NT2/D1 (cell line): Measurements from ENCODE around the gene TSC2.

Experiments used
- SUZ12 ChIP-seq: IDR thresholded peaks from 2 replicates; pipeline ENCODE4 v1.6.1; 2011; ENCODE audit not compliant: insufficient read length, insufficient read depth; ENCODE audit errors: extremely low read depth
- YY1 ChIP-seq: IDR thresholded peaks from 2 replicates; pipeline ENCODE4 v1.6.1; 2011; ENCODE audit not compliant: insufficient read length, insufficient read depth
- ZNF274 ChIP-seq: IDR thresholded peaks from 2 replicates; pipeline ENCODE4 v1.6.1; 2011; ENCODE audit warnings: mild to moderate bottlenecking, low read depth, low read length

DNA sequence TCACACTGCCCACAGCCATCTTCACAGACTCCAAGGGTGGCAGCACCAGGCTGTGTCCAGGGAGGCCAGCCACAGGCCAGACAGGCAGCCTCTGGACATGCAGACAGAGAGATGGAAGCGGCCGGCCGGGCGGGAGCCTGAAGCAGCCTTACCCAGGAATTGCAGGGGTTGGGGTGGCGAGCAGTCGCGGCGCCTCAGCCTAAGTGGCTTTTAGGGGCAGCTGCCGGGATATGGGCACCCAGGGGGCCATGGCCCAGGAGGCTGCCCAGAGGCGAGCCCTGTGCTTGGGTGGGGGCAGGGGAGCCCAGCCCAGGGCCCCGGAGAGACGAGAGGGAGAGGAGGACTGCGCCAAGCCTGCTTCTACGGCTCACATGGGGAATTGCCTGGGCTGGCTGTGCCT, 22.5 kb upstream of the TSC2 start:
- TF ChIP-seq SUZ12 = no peak
- TF ChIP-seq YY1 = no peak
- no peak for TF ChIP-seq ZNF274
